ENCODE data around the gene RNF212B. TPM values are rescaled to one million over a fixed set of nuclear protein-coding genes. Genes with fewer than 3 reads are reported as not detected.
A peak's percentile ranks its signal among the peaks of the same experiment; 100 is the strongest.

The RNF212B gene
- total and polyA plus RNA-seq, 2 of the 13 experiments (the other 11 are each of a cell fraction or from before 2014, with no cell fraction given) = 0.05 TPM; not detected in 1

DNA sequence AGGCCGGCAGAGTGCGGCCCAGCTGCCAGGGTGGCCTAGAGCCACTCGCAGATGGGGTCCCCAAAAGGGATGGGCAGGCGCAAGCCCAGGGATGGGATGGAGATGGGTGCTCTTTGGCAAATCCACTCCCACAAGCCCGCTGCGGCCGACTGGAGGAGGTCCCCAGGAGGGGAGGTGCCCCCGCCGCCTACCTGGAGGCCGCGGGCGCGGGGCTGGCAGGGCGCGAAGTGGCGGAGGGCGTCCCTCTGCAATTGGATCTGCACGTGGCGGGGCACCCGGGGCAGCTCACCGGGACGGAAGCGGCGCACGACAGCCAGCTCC lies 64.2 kb downstream of the RNF212B start (continued):
- TF ChIP-seq, protein P1, sequence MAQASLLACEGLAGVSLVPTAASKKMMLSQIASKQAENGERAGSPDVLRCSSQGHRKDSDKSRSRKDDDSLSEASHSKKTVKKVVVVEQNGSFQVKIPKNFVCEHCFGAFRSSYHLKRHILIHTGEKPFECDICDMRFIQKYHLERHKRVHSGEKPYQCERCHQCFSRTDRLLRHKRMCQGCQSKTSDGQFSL (CRISPR knock-in tag; IDR thresholded peaks at IDR 0.05) = peak; percentile 39; the same call in 1 of the 2 replicates
- peak; percentile 66 for TF ChIP-seq ZNF350 (CRISPR knock-in tag; IDR thresholded peaks at IDR 0.05; ENCODE audit: borderline replicate concordance, low read depth)
- TF ChIP-seq, protein P2, sequence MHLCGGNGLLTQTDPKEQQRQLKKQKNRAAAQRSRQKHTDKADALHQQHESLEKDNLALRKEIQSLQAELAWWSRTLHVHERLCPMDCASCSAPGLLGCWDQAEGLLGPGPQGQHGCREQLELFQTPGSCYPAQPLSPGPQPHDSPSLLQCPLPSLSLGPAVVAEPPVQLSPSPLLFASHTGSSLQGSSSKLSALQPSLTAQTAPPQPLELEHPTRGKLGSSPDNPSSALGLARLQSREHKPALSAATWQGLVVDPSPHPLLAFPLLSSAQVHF (CRISPR knock-in tag; IDR thresholded peaks at IDR 0.05) = no peak
- peak; percentile 96 for TF ChIP-seq MXD4 (CRISPR knock-in tag; IDR thresholded peaks at IDR 0.05)
- TF ChIP-seq ZNF841 (CRISPR knock-in tag; IDR thresholded peaks at IDR 0.05; ENCODE audit: borderline replicate concordance) = no peak
- peak; percentile 93 for TF ChIP-seq ZNF614 (CRISPR knock-in tag; IDR thresholded peaks at IDR 0.05; ENCODE audit: borderline replicate concordance)
- no peak for TF ChIP-seq SETDB1 (CRISPR knock-in tag; IDR thresholded peaks at IDR 0.05; ENCODE audit: borderline replicate concordance)
- TF ChIP-seq, protein P3, sequence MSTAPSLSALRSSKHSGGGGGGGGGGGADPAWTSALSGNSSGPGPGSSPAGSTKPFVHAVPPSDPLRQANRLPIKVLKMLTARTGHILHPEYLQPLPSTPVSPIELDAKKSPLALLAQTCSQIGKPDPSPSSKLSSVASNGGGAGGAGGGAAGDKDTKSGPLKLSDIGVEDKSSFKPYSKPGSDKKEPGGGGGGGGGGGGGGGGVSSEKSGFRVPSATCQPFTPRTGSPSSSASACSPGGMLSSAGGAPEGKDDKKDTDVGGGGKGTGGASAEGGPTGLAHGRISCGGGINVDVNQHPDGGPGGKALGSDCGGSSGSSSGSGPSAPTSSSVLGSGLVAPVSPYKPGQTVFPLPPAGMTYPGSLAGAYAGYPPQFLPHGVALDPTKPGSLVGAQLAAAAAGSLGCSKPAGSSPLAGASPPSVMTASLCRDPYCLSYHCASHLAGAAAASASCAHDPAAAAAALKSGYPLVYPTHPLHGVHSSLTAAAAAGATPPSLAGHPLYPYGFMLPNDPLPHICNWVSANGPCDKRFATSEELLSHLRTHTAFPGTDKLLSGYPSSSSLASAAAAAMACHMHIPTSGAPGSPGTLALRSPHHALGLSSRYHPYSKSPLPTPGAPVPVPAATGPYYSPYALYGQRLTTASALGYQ (CRISPR knock-in tag; IDR thresholded peaks at IDR 0.05) = peak; percentile 61
- TF ChIP-seq ZNF567 (CRISPR knock-in tag; IDR thresholded peaks at IDR 0.05; ENCODE audit: borderline replicate concordance) = no peak
- peak; percentile 62 for TF ChIP-seq SALL1 (CRISPR knock-in tag; IDR thresholded peaks at IDR 0.05)
- 0 out of 2 replicates have a peak, but pooled peaks have one; percentile 1 for TF ChIP-seq JUND (CRISPR knock-in tag; IDR thresholded peaks at IDR 0.05)
- TF ChIP-seq SUZ12 (IDR thresholded peaks at IDR 0.05; ENCODE audit: low read depth, low read length) = no peak
- peak; percentile 91 for TF ChIP-seq ZBTB20 (CRISPR knock-in tag; IDR thresholded peaks at IDR 0.05; ENCODE audit: borderline replicate concordance, low read depth)
- TF ChIP-seq SP140L (CRISPR knock-in tag; IDR thresholded peaks at IDR 0.05; ENCODE audit: borderline replicate concordance) = peak; percentile 98; the same call in 1 of the 2 replicates
- no peak for TF ChIP-seq SCMH1 (CRISPR knock-in tag; IDR thresholded peaks at IDR 0.05; ENCODE audit: borderline replicate concordance)
- TF ChIP-seq, protein P4, sequence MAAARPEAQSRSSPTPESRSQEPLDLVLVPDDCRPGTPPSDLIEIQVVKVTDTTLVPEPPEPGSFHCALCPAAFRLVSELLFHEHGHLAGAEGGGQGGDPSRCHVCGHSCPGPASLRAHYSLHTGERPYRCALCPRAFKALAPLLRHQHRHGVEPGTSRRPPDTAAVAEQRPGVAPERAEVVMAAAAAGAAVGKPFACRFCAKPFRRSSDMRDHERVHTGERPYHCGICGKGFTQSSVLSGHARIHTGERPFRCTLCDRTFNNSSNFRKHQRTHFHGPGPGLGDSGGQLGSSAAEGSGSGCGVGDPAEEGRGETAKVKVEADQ (CRISPR knock-in tag; IDR thresholded peaks at IDR 0.05; ENCODE audit: borderline replicate concordance) = peak; percentile 95; the same call in 1 of the 2 replicates
- peak; percentile 98; the same call in 1 of the 2 replicates for TF ChIP-seq ZNF468 (CRISPR knock-in tag; IDR thresholded peaks at IDR 0.05)
- peak; percentile 45 for TF ChIP-seq HNF4A (CRISPR knock-in tag; IDR thresholded peaks at IDR 0.05)
- TF ChIP-seq SRF (IDR thresholded peaks at IDR 0.05; ENCODE audit: low read depth, low read length) = no peak
- no peak for TF ChIP-seq MAFK (conservative IDR thresholded peaks at IDR 0.05 in 1 of 2, IDR thresholded peaks at IDR 0.05 in 1 of 2; ENCODE audit: low read length in 2 of 2)
- TF ChIP-seq ZNF317 (CRISPR knock-in tag; IDR thresholded peaks at IDR 0.05) = peak; percentile 87
- TF ChIP-seq, protein P5, sequence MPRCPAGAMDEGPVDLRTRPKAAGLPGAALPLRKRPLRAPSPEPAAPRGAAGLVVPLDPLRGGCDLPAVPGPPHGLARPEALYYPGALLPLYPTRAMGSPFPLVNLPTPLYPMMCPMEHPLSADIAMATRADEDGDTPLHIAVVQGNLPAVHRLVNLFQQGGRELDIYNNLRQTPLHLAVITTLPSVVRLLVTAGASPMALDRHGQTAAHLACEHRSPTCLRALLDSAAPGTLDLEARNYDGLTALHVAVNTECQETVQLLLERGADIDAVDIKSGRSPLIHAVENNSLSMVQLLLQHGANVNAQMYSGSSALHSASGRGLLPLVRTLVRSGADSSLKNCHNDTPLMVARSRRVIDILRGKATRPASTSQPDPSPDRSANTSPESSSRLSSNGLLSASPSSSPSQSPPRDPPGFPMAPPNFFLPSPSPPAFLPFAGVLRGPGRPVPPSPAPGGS (CRISPR knock-in tag; IDR thresholded peaks at IDR 0.05) = peak; percentile 98; the same call in 1 of the 2 replicates
- peak; percentile 82; the same call in 1 of the 2 replicates for TF ChIP-seq DMAP1 (CRISPR knock-in tag; IDR thresholded peaks at IDR 0.05)
- TF ChIP-seq ZZZ3 (CRISPR knock-in tag; IDR thresholded peaks at IDR 0.05; ENCODE audit: borderline replicate concordance) = peak; percentile 83; the same call in 1 of the 2 replicates
- TF ChIP-seq ZNF441 (CRISPR knock-in tag; IDR thresholded peaks at IDR 0.05; ENCODE audit: borderline replicate concordance) = no peak
- TF ChIP-seq, protein P6, sequence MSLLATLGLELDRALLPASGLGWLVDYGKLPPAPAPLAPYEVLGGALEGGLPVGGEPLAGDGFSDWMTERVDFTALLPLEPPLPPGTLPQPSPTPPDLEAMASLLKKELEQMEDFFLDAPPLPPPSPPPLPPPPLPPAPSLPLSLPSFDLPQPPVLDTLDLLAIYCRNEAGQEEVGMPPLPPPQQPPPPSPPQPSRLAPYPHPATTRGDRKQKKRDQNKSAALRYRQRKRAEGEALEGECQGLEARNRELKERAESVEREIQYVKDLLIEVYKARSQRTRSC (CRISPR knock-in tag; IDR thresholded peaks at IDR 0.05; ENCODE audit: low read depth) = peak; percentile 93; the same call in 1 of the 2 replicates

Measured in HepG2 (cell line).